ENCODE data around the gene PEX5.

DNA sequence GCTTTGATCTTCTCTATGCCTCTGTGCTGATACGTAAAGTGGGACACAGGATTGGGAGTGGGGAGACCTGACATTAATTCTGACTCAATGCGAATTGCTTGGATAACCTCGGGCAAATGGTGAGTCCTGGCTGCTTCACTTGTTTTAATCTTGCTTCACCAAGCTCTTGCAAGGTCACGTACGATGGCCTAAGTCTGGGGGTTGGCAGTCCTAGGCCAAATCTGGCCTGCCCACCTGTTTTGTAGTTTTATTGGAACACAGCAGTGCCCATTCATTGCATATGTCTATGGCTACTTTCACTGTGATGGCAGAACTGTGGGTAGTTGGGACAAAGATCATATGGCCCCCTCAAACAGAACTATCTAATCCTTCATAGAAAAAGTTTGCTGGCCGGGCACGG, 45.9 kb upstream of the PEX5 start:
- TF ChIP-seq, protein P1, sequence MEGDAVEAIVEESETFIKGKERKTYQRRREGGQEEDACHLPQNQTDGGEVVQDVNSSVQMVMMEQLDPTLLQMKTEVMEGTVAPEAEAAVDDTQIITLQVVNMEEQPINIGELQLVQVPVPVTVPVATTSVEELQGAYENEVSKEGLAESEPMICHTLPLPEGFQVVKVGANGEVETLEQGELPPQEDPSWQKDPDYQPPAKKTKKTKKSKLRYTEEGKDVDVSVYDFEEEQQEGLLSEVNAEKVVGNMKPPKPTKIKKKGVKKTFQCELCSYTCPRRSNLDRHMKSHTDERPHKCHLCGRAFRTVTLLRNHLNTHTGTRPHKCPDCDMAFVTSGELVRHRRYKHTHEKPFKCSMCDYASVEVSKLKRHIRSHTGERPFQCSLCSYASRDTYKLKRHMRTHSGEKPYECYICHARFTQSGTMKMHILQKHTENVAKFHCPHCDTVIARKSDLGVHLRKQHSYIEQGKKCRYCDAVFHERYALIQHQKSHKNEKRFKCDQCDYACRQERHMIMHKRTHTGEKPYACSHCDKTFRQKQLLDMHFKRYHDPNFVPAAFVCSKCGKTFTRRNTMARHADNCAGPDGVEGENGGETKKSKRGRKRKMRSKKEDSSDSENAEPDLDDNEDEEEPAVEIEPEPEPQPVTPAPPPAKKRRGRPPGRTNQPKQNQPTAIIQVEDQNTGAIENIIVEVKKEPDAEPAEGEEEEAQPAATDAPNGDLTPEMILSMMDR (IDR thresholded peaks at IDR 0.05) = no peak
- TF ChIP-seq POLR2A (IDR thresholded peaks at IDR 0.05) = no peak
- no peak for TF ChIP-seq EP300 (IDR thresholded peaks at IDR 0.05)
